ENCODE results near the gene SMPD4. TPM values are rescaled to one million over a fixed set of nuclear protein-coding genes. Genes with fewer than 3 reads are reported as not detected.
A peak's percentile ranks its signal among the peaks of the same experiment; 100 is the strongest.
"Not testable (repeated sequence)": the region's sequence is repeated elsewhere in the genome, so short reads cannot be mapped to it uniquely, and the experiment has no call there.

SMPD4 gene
- total and polyA plus RNA-seq, 2 of the 8 experiments (the other 6 are each of a cell fraction or from before 2014, with no cell fraction given), result 102 to 106 TPM

DNA sequence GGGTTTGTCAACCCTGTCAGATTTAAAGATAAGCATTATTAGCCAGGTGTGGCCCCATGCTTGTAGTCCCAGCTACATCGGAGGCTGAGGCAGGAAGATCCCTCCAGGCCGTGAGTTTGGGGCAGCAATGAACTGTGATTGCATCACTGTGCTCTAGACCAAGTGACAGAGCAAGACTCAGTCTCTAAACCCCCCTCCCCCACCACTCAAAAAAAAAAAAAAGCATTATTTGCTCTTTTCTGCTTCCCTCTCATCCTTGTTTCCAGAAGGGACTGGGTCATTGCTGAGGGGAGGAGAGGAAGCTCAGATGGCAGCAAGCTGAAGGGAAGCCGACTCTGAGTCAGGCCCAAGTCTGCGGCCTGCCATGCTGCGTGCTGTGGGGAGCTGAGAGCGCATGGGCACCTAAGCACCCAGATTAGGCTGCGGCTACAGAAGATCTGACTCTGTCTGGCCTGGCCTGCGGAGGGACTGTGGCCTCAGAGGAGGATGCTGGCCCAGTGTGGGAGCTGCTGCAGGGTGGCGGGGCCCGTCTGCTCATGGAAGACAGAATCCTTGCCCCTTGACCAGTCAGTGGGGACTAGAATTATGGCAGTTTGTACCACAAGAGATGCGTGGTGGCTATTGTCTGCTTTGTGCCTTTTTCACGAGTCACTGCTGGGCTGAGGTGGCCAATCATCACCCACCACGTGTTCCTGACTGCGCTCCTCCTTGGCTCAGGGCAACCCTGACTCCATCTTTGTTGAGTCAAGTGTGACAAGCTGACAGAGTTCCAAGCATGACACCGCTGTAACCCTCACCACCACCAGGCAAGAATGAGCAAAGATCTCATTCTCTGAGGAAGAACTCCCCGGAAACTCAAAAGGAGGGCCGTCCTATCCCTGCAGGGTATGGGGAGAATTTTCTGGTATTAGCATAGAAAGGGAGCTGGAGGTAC is 6.7 kb upstream of the SMPD4 start:
- H3K27ac ChIP-seq (ENCODE audit: low read depth, low read length); H3K4me3 ChIP-seq (ENCODE audit: extremely low read depth in 1 of 4, insufficient read depth in 2 of 4, low read depth in 3 of 4, low read length in 4 of 4); H3K23ac ChIP-seq (ENCODE audit: insufficient read length); H3K9ac ChIP-seq (replicated peaks in 1 of 4; ENCODE audit: extremely low read depth in 1 of 4, low read depth in 3 of 4, low read length in 3 of 4); H2AK5ac ChIP-seq (ENCODE audit: low read depth, low read length); H2BK20ac ChIP-seq (ENCODE audit: low read length); FAIRE-seq; H3K18ac ChIP-seq (ENCODE audit: extremely low read depth, low read length); H4K91ac ChIP-seq (replicated peaks; ENCODE audit: insufficient read length, low read length); H2BK15ac ChIP-seq (ENCODE audit: low read length); H3K79me2 ChIP-seq (ENCODE audit: control insufficient read depth in 1 of 2, insufficient read depth in 2 of 2, low read length in 2 of 2); H3K4me1 ChIP-seq (replicated peaks in 1 of 4; ENCODE audit: control insufficient read depth in 3 of 4, insufficient read depth in 4 of 4, low read length in 3 of 4); H4K20me1 ChIP-seq (replicated peaks in 1 of 2; ENCODE audit: control insufficient read depth in 1 of 2, insufficient read depth in 2 of 2, low read length in 2 of 2); H2BK5ac ChIP-seq (ENCODE audit: low read depth, low read length); H3K14ac ChIP-seq (ENCODE audit: insufficient read length); H4K5ac ChIP-seq (ENCODE audit: insufficient read length, low read depth, low read length); H3K23me2 ChIP-seq (ENCODE audit: low read depth, low read length); H3K56ac ChIP-seq (replicated peaks; ENCODE audit: insufficient read length, low read depth, low read length); H3K27me3 ChIP-seq (replicated peaks in 1 of 4; ENCODE audit: control insufficient read depth in 3 of 4, extremely low read depth in 1 of 4, insufficient read depth in 3 of 4, low read length in 3 of 4); H2BK120ac ChIP-seq (replicated peaks; ENCODE audit: low read depth, low read length); H3K4me2 ChIP-seq (ENCODE audit: insufficient read depth in 1 of 2, low read depth in 2 of 2, low read length in 2 of 2); H4K8ac ChIP-seq (ENCODE audit: extremely low read depth, insufficient read depth, low read length); H3K4ac ChIP-seq (replicated peaks; ENCODE audit: insufficient read length, low read depth, low read length); H3K79me1 ChIP-seq (ENCODE audit: low read depth, low read length); H2AFZ ChIP-seq (ENCODE audit: low read length); H3K9me3 ChIP-seq (ENCODE audit: insufficient read depth in 2 of 2, low read depth in 1 of 2, low read length in 1 of 2); H2BK12ac ChIP-seq (ENCODE audit: low read depth, low read length); DNase-seq (ENCODE audit: low read depth in 1 of 2, low spot score in 2 of 2); H3K36me3 ChIP-seq (ENCODE audit: control insufficient read depth in 2 of 4, insufficient read depth in 4 of 4, low read length in 3 of 4): not testable (repeated sequence)
- 0 out of 2 replicates have a peak, but pooled peaks have one; percentile 21 for TF ChIP-seq CEBPB (IDR thresholded peaks at IDR 0.05; ENCODE audit: low read depth, low read length)
- CTCF ChIA-PET (ENCODE audit: partially characterized antibody), result interaction anchor here (2.6 kb wide), 1 partner anchor 144 kb away, joined by 9 read pairs; no protein-coding TSS in a partner anchor
- WGBS, 2 experiments (ENCODE audit: extremely low coverage in 1 of 2, insufficient coverage in 1 of 2, insufficient read length in 1 of 2, insufficient replicate concordance in 2 of 2, low coverage in 1 of 2, low lambda C conversion rate in 2 of 2, missing lambda C conversion rate in 1 of 2), result 90% methylated on average over 15 of the region's 17 CpGs; no CpG with 5 or more reads in 1 of the 2 experiments
- POLR2A ChIA-PET (ENCODE audit: partially characterized antibody), result interaction anchor here (0.7 to 1.1 kb wide), 3 partner anchors 15 to 1878 kb away, joined by 3 to 4 read pairs (median 3); no protein-coding TSS in a partner anchor
